GM21528 (cell line): ENCODE measurements around the gene EMP2.
"Not testable (repeated sequence)": the region's sequence is repeated elsewhere in the genome, so short reads cannot be mapped to it uniquely, and the experiment has no call there.

ENCODE experiments used
- ATAC-seq: cut with Tn5 transposase; IDR thresholded peaks from one replicate; pipeline ENCODE4 v1.9.1; 2021; ENCODE audit warnings: mild to moderate bottlenecking, moderate library complexity; ENCODE audit not compliant: unreplicated experiment, low FRiP score

EMP2 gene, protein sequence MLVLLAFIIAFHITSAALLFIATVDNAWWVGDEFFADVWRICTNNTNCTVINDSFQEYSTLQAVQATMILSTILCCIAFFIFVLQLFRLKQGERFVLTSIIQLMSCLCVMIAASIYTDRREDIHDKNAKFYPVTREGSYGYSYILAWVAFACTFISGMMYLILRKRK

DNA sequence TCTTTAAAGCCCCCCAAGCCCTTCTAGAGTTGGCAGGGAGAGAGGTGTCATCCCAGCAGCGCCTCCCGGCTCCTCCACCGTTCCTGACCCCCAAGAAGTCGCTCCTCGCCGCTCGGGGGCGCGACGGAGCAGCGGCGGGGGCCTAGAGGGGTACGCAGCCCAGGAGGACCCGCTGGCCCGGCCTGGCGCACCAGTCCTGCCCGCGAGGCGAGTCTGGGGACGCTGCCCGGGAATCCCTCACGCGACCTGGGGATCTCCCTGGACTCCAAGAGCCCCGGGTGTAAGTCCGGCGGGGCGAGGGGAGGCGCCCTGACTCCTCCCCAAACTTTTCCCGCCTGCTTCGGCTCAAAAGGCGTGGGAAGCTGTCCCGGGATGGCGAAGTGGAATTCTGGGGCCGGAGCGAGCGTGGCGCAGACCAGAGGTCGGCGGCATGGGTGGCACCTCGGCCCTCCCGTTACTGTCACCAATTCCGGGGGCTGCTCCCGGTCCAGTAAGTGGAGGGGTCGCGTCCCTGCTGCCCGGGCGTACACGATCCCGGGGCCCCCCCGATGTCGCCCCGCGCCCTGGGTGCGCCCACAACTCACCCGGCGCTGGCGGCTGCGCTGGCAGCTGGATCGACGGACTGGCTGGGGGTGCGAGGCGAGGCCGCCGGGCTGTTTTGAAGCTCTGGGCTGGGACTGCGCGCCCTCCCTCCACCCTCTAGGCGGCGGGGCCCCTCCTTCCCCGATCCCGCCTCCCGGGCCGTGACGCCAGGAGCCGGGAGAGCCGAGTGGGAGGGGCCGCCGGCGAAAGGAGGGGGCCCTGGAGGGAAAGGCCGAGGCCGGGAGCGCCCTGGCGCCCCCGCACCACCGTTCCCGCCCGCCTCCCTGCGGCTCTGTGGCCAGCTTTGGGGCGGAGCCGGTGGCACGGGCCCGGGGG lies at the start of gene EMP2:
Gene EMP2, minus strand, starts transcription at position 634 of the 918 bp plus-strand sequence. CDS start 32,981 bp downstream, outside the sequence.
- no peak for ATAC-seq

DNA sequence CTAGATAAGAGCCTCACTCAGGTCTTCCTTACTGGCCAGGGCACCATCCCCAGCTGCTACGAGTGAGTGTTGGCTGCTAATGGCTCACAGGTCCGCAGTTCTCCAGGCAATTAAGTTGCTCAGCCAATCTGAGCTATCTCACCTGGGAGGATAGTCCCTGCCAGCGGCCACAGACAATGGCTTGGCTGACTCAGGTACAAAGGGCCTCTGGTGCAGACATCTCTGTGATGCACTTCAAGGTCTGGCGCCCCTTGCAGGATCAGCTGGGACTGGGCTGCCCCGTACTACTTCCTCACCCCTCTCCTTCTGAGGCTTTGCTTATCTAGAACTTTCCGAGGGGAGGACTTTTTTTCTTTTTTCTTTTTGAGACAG lies 49.2 kb upstream of the EMP2 start:
- no peak for ATAC-seq

DNA sequence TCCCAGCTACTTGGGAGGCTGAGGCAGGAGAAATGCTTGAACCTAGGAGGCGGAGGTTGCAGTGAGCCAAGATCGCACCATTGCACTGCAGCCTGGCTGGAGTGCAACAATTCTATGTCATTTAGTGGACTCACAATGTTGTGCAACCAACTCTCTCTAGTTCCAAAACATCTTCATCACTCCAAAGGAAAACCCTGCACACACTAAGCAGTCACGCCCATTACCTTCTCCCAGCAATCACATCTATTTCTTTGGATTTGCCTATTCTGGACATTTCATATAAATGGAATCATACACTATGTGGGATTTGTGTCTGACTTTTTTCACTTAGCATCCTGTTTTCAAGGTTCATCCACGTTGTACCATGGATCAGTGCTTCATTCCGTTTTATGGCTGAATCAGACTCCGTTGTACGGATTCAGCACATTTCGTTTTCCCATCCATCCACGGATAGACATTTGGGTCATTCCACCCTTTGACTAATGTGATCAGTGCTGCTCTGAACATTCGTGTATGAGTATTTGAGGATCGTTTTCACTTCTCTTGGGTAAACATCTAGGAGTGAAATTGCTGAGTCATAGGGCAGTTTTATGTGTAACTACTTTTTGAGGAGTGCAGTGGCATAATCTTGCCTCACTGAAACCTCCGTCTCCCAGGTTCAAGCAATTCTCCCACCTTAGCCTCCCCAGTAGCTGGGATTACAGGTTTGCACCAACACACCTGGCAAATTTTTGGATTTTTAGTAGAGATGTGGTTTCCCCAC lies 45.4 kb upstream of the EMP2 start:
- no peak for ATAC-seq

DNA sequence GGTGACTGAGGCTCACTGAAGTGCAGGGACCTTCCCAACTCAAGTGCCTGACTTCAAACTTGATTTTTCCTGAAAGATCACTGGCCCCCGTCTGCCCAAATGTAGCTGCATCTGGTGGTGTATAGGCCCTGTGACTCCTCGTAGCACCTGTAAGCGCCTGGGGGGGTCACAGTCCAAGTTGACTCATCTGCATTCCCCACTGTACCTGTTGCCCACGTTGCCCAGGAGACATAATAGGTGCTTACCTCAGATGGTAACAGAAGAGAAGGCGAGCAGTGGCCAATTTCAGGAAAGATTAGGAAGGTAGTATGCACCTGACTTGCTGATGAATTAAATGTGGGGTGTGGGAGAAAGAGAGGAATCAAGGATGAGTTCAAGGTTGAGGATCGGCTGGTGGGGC lies 44.1 kb upstream of the EMP2 start:
- ATAC-seq, result no peak

DNA sequence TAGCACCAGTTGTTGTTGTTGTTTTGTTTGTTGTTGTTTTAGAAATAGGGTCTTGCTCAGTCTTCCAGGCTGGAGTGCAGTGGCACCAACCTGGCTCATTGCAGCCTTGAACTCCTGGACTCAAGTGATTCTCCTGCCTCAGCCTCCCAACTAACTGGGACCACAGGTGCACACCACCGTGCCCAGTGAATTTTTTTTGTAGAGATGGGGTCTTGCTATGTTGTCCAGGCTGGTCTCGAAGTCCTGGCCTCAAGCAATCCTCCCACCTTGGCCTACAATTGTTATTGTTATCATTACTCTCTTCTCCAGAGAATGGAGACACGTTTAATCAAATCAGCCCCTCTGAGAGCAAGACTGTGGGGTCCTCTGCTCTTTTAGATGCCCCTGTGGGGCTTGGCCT lies 42.7 kb upstream of the EMP2 start:
- ATAC-seq, result no peak

DNA sequence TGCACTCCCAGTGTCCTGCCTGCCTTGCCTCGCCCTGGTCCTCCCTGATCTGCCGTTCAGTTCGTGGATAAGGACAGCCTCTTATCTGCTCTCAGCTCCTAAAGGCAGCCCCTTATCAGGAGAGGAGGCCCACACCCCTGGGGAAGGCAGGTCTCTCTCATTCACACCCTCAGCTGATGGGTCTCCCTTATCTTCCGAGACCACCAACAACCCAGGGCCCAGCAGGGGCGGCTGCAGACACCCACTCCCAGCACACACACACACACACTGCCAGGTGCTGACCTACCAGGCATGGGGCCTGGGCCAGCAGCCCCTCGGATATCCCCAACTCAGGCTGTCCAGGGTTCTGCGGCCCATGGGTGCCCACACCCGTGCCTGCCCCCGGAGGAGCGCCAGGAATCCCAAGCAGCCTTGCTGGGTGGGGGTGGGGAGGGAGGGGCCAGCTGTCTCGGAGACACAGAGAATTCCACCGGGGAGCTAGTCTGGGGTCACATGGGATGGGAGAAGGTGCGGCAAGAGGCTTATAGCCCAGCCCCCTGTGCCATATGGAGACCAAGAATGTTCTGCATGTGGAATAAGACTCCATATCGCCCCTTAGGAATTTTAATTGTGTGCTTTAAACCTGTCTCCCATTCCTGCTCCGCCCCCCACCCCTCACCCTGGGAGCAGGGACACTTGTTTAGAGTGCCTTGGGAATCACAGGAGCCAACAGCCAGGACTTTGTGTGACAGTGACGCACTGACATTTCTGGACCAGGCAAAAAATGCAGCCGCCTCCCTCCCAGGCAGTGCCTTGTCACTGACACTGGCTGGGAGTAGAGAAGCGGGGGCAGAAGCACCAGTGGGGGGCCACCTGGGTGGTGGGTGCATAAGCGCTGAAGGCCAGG lies 41.9 kb upstream of the EMP2 start:
- no peak for ATAC-seq

DNA sequence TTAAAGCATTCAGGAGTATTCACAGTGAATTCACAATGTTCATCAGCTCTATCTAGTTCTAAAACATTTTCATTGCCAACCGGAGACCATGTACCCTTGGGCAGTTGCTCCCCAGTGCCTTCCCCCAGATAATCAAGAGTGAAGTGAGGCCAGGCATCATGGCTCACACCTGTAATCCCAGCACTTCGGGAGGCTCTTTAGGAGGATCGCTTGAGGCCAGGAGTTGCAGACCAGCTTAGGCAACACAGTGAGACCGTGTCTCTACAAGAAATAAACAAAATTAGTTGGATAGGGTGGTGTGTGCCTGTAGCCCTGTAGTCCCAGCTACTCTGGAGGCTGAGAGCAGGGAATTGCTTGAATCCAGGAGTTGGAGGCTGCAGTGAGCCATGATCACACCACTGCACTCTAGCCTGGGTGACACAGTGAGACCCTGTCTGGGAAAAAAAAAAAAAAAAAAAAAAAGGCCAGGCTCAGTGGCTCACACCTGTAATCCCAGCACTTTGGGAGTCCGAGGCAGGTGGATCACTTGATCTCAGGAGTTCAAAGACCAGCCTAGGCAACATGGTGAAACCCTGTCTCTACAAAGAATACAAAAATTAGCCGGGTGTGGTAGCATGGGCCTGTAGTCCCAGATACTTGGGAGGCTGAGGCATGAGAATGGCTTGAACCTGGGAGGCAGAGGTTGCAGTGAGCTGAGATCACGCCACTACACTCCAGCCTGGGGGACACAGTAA lies 41.0 kb upstream of the EMP2 start:
- ATAC-seq, result not testable (repeated sequence)

DNA sequence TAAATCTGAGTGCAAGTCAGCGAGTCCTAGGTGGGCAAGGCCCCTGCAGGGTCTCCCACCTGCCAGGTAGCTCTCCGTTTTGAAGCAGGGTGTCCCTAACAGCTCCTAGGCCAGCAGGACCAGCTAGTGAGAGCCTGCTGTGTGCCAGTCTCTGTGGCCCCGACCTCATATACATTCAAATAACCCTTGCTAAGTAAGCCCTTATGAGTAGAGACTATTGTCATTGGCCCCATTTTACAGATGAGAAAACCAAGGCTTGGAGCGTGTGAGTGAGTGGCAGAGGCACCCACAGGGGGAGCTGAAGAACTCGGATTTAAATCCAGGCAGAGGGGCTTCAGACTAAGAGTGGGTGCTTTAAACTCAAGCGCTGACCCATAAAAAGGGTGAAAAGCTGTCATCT lies 39.7 kb upstream of the EMP2 start:
- ATAC-seq, result no peak

DNA sequence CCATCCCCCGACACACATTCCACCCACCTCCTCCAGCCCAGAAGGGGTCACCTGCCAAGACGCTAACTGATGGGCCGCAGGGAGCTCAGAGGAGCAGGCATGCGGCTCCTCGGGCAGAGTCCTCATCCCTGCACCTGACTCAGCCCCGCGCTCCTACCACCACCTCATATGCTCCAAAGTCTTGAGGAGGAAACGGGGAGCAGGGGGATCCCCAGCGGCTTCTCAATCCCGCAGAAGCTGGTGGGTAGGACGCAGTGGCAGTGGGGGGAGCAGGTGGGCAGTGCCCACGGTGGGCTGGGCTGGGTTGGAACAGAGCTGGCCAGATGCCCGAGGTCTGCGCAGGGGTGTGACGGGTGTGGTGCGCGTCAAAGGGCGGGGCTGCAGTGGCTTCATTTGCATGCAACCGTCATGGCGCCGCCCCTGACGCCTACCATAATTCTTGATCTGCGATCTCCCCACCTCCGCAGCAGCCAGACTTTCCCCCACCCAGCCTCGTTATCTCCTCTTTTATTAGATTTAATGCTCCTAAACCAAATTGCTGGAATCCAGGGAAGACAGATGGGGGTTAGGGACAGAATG lies 39.0 kb upstream of the EMP2 start:
- ATAC-seq, result no peak

DNA sequence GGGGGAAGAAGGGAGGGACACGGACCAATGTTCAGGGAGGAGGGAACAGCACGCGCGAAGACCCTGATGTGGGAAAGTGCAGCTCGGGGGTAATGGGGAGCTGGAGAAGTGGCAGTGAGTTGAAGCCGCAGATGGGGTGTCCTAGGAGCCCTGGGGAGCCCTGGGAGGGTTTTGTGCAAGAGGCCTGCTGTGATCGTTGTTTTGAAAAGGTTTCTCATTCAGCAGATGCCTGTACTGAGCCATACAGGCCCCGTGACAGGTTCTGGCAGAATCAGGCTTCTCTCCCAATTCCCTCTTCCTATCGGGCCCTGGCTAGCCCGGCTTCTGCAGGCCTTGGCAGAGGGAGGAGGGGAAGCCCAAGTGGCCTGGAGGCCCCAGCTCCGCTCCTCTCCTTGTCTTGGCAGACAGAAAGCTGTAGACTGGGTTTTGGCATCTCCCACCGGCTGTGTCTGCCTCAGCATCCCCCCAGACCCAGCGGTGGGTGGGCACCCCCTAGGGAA lies 38.4 kb upstream of the EMP2 start:
- no peak for ATAC-seq

DNA sequence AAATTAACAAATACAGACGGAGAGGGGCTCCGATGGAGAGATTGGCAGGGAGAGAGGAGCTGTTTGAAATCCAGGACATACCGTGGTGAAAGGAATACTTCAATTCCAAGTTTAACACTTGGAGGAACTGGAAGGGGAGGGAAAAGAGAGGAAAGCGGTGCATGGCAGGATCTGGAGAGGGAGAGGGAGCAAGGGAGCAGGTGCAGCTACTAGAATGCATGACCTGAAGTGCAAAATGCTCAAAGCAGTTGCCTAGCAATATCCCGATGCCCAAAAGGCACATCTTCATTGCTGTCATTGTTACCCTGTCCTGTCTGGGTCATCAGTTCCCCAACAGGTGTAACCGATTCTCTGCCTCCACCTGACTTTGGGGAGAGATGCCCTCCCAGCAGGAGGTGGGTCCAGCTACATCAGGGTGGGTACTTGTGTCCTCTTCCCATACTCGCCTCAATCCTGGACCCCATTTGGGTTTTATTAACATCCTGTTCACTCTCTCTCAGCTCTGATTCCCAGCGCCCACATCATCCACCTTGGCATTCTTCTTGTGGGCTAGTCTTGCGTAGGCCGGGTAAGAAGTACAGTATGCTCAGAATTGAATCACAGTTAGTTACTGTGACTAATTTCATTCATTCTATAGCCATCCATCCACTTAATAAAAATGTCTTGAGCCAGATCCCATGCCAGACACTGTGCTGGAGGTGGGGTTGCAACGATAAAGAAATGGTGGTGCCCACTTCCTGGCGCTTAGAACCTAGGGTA lies 37.4 kb upstream of the EMP2 start:
- ATAC-seq, result no peak

DNA sequence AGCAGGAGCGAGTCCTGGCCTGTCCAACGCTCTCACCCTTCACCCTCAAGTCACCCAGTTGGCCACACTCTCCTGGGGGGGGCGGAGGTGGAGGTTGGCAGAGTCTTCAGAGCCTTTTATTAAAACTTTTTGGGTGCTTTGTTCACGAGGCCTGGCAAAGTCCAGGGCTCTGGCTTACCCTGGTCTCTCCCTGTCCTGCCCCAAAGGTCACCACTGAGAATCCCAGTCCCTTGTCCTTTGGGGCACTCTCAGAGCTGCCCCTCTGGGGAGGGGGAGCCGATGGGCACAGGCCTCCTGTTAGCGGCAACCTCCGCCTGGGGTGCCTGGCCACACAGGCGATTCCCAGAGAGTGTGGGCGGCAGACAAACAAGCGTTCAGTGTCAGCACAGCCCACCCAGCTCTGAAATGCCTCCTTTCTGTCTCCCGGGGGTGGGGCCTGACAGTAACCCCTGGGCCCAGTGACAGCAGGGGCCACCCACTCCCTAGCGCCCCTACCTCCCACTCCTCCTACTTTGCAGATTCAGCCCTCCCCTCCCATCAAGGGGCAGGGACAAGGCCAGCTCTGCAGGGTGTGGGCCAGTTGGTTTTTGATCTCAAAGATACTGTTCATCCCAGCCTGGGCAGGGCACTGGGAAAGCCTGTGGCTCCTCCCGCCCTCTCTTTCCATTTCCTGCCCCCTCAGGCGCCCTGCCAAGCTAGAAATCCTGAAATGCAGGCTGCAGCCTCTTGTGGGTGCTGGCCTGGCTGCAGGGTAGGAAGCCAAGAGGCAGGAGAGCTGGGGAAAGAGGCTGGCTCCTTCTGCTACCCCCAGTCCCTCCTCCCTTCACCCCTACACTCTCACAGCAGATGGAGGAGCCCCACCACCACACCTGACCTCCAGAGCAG lies 36.6 kb upstream of the EMP2 start:
- no peak for ATAC-seq

DNA sequence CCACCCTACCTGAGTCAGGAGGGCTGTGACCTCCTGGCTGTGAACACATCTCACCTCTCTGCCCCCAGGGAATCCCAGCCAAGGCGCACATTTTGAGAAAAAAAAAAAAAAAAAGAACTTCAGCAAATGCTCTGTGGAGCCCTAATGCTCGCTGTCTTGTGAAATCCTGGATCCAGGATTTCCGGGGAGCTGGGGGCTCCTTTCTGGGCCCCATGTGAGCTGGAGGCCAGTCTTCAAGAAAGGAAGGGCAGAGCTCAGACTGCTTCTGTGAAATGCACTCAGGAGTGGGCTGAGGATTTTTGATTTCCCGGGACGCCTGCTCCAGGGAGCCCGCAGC lies 36.0 kb upstream of the EMP2 start:
- no peak for ATAC-seq

DNA sequence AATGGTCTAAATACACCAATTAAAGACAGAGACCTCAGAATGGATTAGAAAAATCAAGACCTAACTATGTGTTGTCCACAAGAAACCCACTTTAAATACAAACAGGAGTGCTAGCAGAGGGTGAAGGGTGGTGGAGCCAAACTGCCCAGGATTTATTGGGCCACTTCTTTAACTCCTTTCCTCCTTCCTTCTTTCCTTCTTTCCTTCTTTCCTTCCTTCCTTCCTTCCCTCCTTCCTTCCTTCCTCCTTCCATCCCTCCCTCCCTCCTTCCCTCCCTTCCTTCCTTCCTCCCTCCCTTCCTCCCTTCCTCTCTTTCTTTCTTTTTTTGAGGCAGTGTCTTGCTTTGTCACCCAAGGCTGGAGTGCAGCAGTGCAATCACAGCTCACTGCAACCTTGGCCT lies 34.3 kb upstream of the EMP2 start:
- ATAC-seq, result no peak

DNA sequence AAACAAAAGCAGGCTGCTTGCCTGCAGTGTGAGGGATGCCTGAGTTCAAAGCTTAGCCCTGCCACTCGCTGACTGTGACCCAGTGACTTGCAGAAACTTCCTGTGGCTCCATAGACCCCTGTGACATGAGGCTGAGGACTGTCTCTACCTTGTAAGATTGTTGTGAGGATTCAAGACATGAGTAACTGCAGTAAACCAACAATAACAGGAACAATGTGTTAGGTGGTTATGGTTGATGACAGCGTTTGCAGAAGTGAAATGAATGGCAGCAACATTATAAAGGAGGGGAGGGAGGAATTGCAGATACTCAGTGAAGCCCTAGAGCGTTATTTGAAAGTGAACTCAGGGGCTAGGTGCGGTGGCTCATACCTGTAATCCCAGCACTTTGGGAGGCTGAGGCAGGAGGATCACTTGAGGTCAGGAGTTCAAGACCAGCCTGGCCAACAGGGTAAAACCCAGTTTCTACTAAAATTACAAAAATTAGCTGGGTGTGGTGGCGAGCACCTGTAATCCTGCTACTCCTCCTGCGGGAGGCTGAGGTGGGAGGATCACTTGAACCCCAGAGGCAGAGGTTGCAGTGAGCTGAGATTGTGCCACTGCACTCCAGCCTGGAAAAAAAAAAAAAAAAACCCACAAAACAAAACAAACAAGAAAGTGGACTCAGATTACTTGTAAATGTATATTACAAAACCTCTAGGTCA lies 33.5 kb upstream of the EMP2 start:
- no peak for ATAC-seq

DNA sequence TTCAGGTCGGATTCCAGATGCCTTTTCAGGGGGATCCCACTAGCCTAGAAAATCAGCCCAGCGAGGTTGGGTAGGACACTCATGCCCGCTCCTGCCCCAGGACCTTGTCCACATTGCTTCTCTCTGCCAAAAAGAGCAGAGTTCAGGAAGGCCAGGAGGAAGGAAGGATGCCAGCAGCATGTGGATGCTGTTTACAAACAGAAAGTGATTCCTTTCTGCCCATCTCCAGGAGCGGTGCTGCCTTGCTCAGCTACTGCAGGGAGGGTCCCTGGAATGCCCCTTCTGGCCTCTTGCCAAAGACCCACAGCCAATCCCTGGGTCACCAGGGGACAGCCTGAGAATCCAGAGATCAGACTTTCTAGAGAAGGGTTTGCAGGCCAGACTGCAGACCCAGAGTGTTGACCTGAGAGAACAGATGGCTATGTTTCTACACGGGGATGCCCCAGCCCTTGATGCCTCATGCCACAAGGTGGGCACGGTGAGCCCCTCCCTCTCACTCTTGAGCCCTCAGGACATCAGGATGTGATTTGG lies 32.3 kb upstream of the EMP2 start:
- no peak for ATAC-seq

DNA sequence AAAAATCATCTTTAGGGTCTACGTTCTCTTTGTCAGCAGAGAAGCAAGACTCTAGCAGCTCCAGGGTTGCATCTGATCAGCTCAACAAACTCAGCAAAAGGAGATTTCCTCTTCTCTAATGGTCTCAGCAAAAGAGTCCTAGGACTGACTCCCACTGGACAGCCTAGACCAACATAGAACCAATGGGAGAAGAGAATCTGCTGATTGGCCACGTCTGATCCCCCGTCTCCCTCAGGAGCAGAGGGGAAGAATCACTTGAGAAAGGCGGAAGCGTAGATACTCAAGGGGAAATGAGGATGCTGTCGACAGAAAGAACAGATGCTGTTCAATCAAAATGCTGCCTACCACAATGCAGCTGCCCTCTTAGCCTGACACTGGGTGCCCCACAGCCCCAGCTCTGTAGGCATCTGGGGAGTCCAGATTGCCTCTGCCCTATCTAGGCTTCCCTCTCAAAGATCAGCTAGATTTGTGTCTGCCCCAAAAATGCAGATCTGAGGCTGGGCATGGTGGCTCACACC lies 31.5 kb upstream of the EMP2 start:
- ATAC-seq, result no peak
